GM12878 (cell line): ENCODE results near the gene CHRDL1. TPM values are rescaled to one million over a fixed set of nuclear protein-coding genes. Genes with fewer than 3 reads are reported as not detected.

Experiments used
- ATAC-seq: fragments of 200-7000 bp; cut with Tn5 transposase; 3 replicates; pipeline ENCODE4 v1.9.1; 2020; ENCODE audit warnings: mild to moderate bottlenecking, moderate library complexity
- BruUV-seq: library from RNA; stranded (reverse); fragments of 400-500 nt; replicated peaks from 2 replicates; lab custom pipeline; 2021; lab: Mats Ljungman, UMichigan
- CTCF ChIA-PET: fragments of 300-600 bp; sonication (Branson Sonifier 250); formaldehyde crosslinking; extraction: SDS; loops from one replicate; lab custom pipeline; 2021; ENCODE audit warnings: inconsistent platforms; lab: Yijun Ruan, JAX
- POLR2A ChIA-PET: fragments of 350-600 bp; formaldehyde crosslinking; extraction: SDS; loops from one replicate; lab custom pipeline; 2021; ENCODE audit warnings: inconsistent platforms; lab: Charles Lee
- RAD21 ChIA-PET: fragments of 300-600 bp; sonication (Branson Sonifier 250); formaldehyde crosslinking; loops from one replicate; lab custom pipeline; 2023; ENCODE audit warnings: antibody characterized with exemption; ENCODE audit not compliant: unreplicated experiment; lab: Charles Lee
- SMC1A ChIA-PET: fragments of 300-600 bp; sonication (Branson Sonifier 250); formaldehyde crosslinking; loops from one replicate; lab custom pipeline; 2023; ENCODE audit not compliant: unreplicated experiment, uncharacterized antibody; lab: Charles Lee
- DNase-seq: peaks from one replicate; pipeline ENCODE4 v3.0.0-alpha.2; 2011; ENCODE audit warnings: low read depth, low spot score
- FAIRE-seq: peaks from 3 replicates; lab custom pipeline; 2011; peaks lifted over from hg19 to GRCh38; lab: Jason Lieb, UNC
- H2AFZ ChIP-seq: 2 replicates; pipeline ENCODE4 v1.6.0; 2011; ENCODE audit warnings: low read depth, low read length, control low read depth; ENCODE audit not compliant: control insufficient read depth
- H3K27ac ChIP-seq: 2 replicates; pipeline ENCODE4 v1.5.1; 2011; ENCODE audit warnings: control low read depth; ENCODE audit not compliant: control insufficient read depth, insufficient read depth
- H3K27me3 ChIP-seq, 2 experiments: replicated peaks in 1 of 2; 2 replicates each; pipeline versions ENCODE4 v1.6.0 to v1.6.1; 2011; ENCODE audit warnings: low read length in 1 of 2; ENCODE audit not compliant: control insufficient read depth in 2 of 2, insufficient read depth in 2 of 2
- H3K36me3 ChIP-seq, 2 experiments: 2 replicates each; pipeline ENCODE4 v1.5.1; 2011; ENCODE audit warnings: low read length in 1 of 2; ENCODE audit not compliant: control insufficient read depth in 2 of 2, insufficient read depth in 2 of 2
- H3K4me1 ChIP-seq: 2 replicates; pipeline ENCODE4 v1.6.1; 2011; ENCODE audit warnings: mild to moderate bottlenecking, low read length, moderate library complexity, mixed read lengths; ENCODE audit not compliant: control insufficient read depth, insufficient read depth
- H3K4me2 ChIP-seq: 2 replicates; pipeline ENCODE4 v1.6.0; 2011; ENCODE audit warnings: control low read depth; ENCODE audit not compliant: control insufficient read depth, insufficient read depth
- H3K4me3 ChIP-seq: fragments of 200-600 bp; sonication (generic); 2 replicates; pipeline ENCODE4 v1.5.1; 2016
- H3K79me2 ChIP-seq: 2 replicates; pipeline ENCODE4 v1.6.0; 2011; ENCODE audit warnings: low read length; ENCODE audit not compliant: control insufficient read depth, insufficient read depth
- H3K9ac ChIP-seq: 2 replicates; pipeline ENCODE4 v1.8.0; 2011; ENCODE audit warnings: low read length, control low read depth, mixed read lengths; ENCODE audit not compliant: control insufficient read depth, insufficient read depth
- H3K9me3 ChIP-seq: replicated peaks from 3 replicates; pipeline ENCODE4 v1.5.1; 2011; ENCODE audit warnings: mild to moderate bottlenecking, low read length; ENCODE audit not compliant: control insufficient read depth, insufficient read depth
- H4K20me1 ChIP-seq: 2 replicates; pipeline ENCODE4 v1.6.0; 2011; ENCODE audit not compliant: control insufficient read depth, insufficient read depth
- ATF7 ChIP-seq: fragments of 450-650 bp; IDR thresholded peaks from 2 replicates; pipeline ENCODE4 v1.6.1; 2016; ENCODE audit warnings: low read depth, mild to moderate bottlenecking
- BCL11A ChIP-seq: IDR thresholded peaks from 2 replicates; pipeline ENCODE4 v1.6.1; 2011; ENCODE audit warnings: low read depth, low read length
- DPF2 ChIP-seq: fragments of 450-650 bp; IDR thresholded peaks from 2 replicates; pipeline ENCODE4 v1.6.1; 2017; ENCODE audit warnings: mild to moderate bottlenecking
- E2F8 ChIP-seq: fragments of 450-650 bp; IDR thresholded peaks from 2 replicates; pipeline ENCODE4 v1.6.1; 2018; ENCODE audit warnings: mild to moderate bottlenecking, low read depth, moderate library complexity; ENCODE audit not compliant: partially characterized antibody
- HDGF ChIP-seq: fragments of 450-650 bp; IDR thresholded peaks from 2 replicates; pipeline ENCODE4 v1.6.1; 2016; ENCODE audit warnings: antibody characterized with exemption
- IKZF1 ChIP-seq: fragments of 450-650 bp; conservative IDR thresholded peaks from 2 replicates; pipeline ENCODE4 v1.6.1; 2017; ENCODE audit warnings: antibody characterized with exemption, mild to moderate bottlenecking
- POU2F2 ChIP-seq: IDR thresholded peaks from 3 replicates; pipeline ENCODE4 v1.6.1; 2011; ENCODE audit warnings: low read depth, mild to moderate bottlenecking, low read length, borderline replicate concordance
- RELA ChIP-seq: fragments of 450-650 bp; IDR thresholded peaks from 2 replicates; pipeline ENCODE4 v1.8.0; 2014; ENCODE audit warnings: borderline replicate concordance; ENCODE audit not compliant: partially characterized antibody
- RUNX3 ChIP-seq: IDR thresholded peaks from 2 replicates; pipeline ENCODE4 v1.6.1; 2012; ENCODE audit warnings: low read length, inconsistent platforms
- SIX5 ChIP-seq: IDR thresholded peaks from 2 replicates; pipeline ENCODE4 v1.6.1; 2011; ENCODE audit warnings: mild to moderate bottlenecking, low read depth, low read length, moderate library complexity; ENCODE audit not compliant: severe bottlenecking
- SMAD5 ChIP-seq: IDR thresholded peaks from 2 replicates; pipeline ENCODE4 v1.6.1; 2016; ENCODE audit warnings: antibody characterized with exemption, low read depth
- SMARCA5 ChIP-seq: fragments of 450-650 bp; IDR thresholded peaks from 2 replicates; pipeline ENCODE4 v1.6.1; 2017; ENCODE audit warnings: mild to moderate bottlenecking
- STAT1 ChIP-seq: fragments of 450-650 bp; conservative IDR thresholded peaks from 2 replicates; pipeline ENCODE4 v1.6.1; 2014; ENCODE audit warnings: antibody characterized with exemption, mild to moderate bottlenecking
- SUPT20H ChIP-seq: IDR thresholded peaks from 2 replicates; pipeline ENCODE4 v1.6.1; 2011; ENCODE audit warnings: low read depth, mild to moderate bottlenecking, low read length, moderate library complexity, borderline replicate concordance; ENCODE audit not compliant: control insufficient read depth
- ZNF217 ChIP-seq: fragments of 450-650 bp; IDR thresholded peaks from 2 replicates; pipeline ENCODE4 v1.6.1; 2017; ENCODE audit warnings: antibody characterized with exemption, mild to moderate bottlenecking
- ZSCAN29 ChIP-seq: fragments of 450-650 bp; IDR thresholded peaks from 2 replicates; pipeline ENCODE4 v1.6.1; 2017; ENCODE audit warnings: mild to moderate bottlenecking, moderate library complexity
- in situ Hi-C: fragments of 300-500 bp; cut with MboI; formaldehyde crosslinking; loops from 9 replicates; pipeline ENCODE4 v1.14.3; 2018; ENCODE audit warnings: mixed read lengths
- intact Hi-C: fragments of 100-400 bp; cut with micrococcal nuclease; formaldehyde crosslinking; loops from one replicate; pipeline ENCODE4 v1.14.2; 2022; ENCODE audit not compliant: unreplicated experiment
- polyA plus RNA-seq, 11 experiments: library from polyadenylated mRNA; depleted of rRNA in 4 of 11; unstranded in 6 of 11; stranded (reverse) in 5 of 11; fragments of >200 nt; fragmentation: Nextera tagmentation in 4 of 11; fragmentation: Illumina TruSeq in 1 of 11; extraction: Ambion mirVana in 4 of 11; extraction: Trizol in 1 of 11; gene quantifications; 1 replicate in 1 of 11; 2 replicates in 10 of 11; pipeline versions ENCODE4 v1.2.1 to v1.2.3, GENCODE V29; 2011 to 2016; ENCODE audit warnings: inconsistent platforms in 2 of 11, missing spikeins in 2 of 11, low read depth in 1 of 11
- total RNA-seq, 4 experiments: library from RNA; depleted of rRNA in 3 of 4; stranded (reverse); fragments of >200 nt in 3 of 4; fragmentation: Illumina TruSeq in 1 of 4; extraction: Trizol in 1 of 4; gene quantifications; 2 replicates each; pipeline versions ENCODE4 v1.2.1 to v1.2.3, GENCODE V29; 2013 to 2021
- TF ChIP-seq, protein P1 (sequence below): fragments of 150-350 bp; IDR thresholded peaks from 2 replicates; pipeline ENCODE4 v1.6.1; 2014; ENCODE audit warnings: mild to moderate bottlenecking, low read depth, low read length

The CHRDL1 gene
- total and polyA plus RNA-seq, 10 of the 15 experiments (the other 5 are each of a cell fraction or from before 2014, with no cell fraction given), result 0.05 to 0.47 (median 0.25) TPM

- intact Hi-C loops, result no loop called here
- no peaks in the 10 kb centered on the region for H4K20me1 ChIP-seq
- H3K4me2 ChIP-seq, result no peak overlapping the region
- H3K9me3 ChIP-seq, result no peaks in the 10 kb centered on the region
- POLR2A ChIA-PET, result no interaction called here
- in situ Hi-C loops, result loop anchor here (25.0 kb wide), 1 partner anchor 537 kb away; no protein-coding TSS in a partner anchor
- no peak overlapping the region for H3K4me3 ChIP-seq
- no peak overlapping the region for H2AFZ ChIP-seq
- CTCF ChIA-PET, result interaction anchor here (0.6 kb wide), 1 partner anchor 293 kb away, joined by 3 read pairs; no protein-coding TSS in a partner anchor
- FAIRE-seq (no peak), ATAC-seq (peak; percentile 61), DNase-seq (no peak)
- RAD21 ChIA-PET, result no interaction called here
- no peaks in the 10 kb centered on the region for H3K36me3 ChIP-seq
- H3K27ac ChIP-seq, result no peak overlapping the region
- BruUV-seq, result no TSS peak
- no peak overlapping the region for H3K9ac ChIP-seq
- SMC1A ChIA-PET, result interaction anchor here (0.7 to 1.8 kb wide), 3 partner anchors 19 to 44 kb away, joined by 3 to 4 read pairs (median 4); no protein-coding TSS in a partner anchor
- no peaks in the 10 kb centered on the region for H3K27me3 ChIP-seq
- H3K4me1 ChIP-seq, result no peaks in the 10 kb centered on the region
- H3K79me2 ChIP-seq, result no peaks in the 10 kb centered on the region
- TF ChIP-seq ZNF217 (no peak), ZSCAN29 (no peak), SMAD5 (no peak)
These were observed 96.5 kb downstream of the CHRDL1 start for GRCh38 chrX:110699109-110699508.

DNA sequence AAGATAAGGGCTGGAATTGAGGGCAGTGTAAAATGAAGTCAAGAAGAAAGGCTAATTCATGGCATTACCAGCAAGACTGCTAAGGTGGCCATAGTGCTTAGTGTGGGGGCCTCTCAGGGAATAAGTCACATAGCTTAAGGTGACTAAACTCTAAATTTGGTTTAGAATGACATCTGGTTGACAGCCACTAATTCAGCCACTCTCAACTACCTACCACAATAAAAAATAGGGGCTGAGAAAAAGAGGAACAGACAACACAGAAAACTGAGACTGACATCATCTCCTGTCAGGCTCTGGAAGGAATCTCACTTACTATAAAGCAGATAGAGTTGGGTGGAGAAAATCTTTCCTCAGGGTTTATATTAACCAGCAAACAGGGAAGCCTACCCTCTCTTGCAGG, 96.9 kb downstream of the CHRDL1 start:
- Histone ChIP-seq H3K79me2 (no peaks in the 10 kb centered on the region), H3K4me3 (no peak overlapping the region), H2AFZ (no peak overlapping the region), H3K27ac (no peak overlapping the region), H3K4me1 (no peaks in the 10 kb centered on the region), H4K20me1 (no peaks in the 10 kb centered on the region), H3K9ac (no peak overlapping the region), H3K9me3 (no peaks in the 10 kb centered on the region), H3K4me2 (no peak overlapping the region), H3K36me3 (no peaks in the 10 kb centered on the region), H3K27me3 (no peaks in the 10 kb centered on the region)
- SMC1A ChIA-PET, result interaction anchor here (0.7 to 1.8 kb wide), 3 partner anchors 20 to 45 kb away, joined by 3 to 4 read pairs (median 4); no protein-coding TSS in a partner anchor
- RAD21 ChIA-PET, result no interaction called here
- ATAC-seq (peak; percentile 94), DNase-seq (no peak), FAIRE-seq (no peak)
- BruUV-seq, result no TSS peak
- CTCF ChIA-PET, result no interaction called here
- in situ Hi-C loops, result loop anchor here (25.0 kb wide), 1 partner anchor 536 kb away; no protein-coding TSS in a partner anchor
- POLR2A ChIA-PET, result no interaction called here
- intact Hi-C loops, result no loop called here
- TF ChIP-seq DPF2 (peak; percentile 50; the same call in 1 of the 2 replicates), ATF7 (peak; percentile 80), POU2F2 (no peak), RUNX3 (peak; percentile 74), STAT1 (no peak), HDGF (no peak), SIX5 (no peak), BCL11A (no peak), E2F8 (no peak), RELA (no peak), SMARCA5 (no peak), IKZF1 (peak; percentile 39), SUPT20H (no peak)
- TF ChIP-seq, protein P1, sequence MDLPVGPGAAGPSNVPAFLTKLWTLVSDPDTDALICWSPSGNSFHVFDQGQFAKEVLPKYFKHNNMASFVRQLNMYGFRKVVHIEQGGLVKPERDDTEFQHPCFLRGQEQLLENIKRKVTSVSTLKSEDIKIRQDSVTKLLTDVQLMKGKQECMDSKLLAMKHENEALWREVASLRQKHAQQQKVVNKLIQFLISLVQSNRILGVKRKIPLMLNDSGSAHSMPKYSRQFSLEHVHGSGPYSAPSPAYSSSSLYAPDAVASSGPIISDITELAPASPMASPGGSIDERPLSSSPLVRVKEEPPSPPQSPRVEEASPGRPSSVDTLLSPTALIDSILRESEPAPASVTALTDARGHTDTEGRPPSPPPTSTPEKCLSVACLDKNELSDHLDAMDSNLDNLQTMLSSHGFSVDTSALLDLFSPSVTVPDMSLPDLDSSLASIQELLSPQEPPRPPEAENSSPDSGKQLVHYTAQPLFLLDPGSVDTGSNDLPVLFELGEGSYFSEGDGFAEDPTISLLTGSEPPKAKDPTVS, result no peak
